Measurements from ENCODE around the gene SSUH2.

GRCh38 chr3:8647137-8647985, 2.8 kb upstream of the SSUH2 start:
- no peak for TF ChIP-seq POLR2A (conservative IDR thresholded peaks at IDR 0.05)
- TF ChIP-seq SRSF3 (IDR thresholded peaks at IDR 0.05; ENCODE audit: insufficient read depth, low read length), result no peak
- no peak for TF ChIP-seq CTCF (IDR thresholded peaks at IDR 0.05 in 2 of 3, conservative IDR thresholded peaks at IDR 0.05 in 1 of 3; ENCODE audit: insufficient read depth in 2 of 3, low read depth in 1 of 3, low read length in 3 of 3)
- no peak for TF ChIP-seq RAD21 (CRISPR knock-in tag; conservative IDR thresholded peaks at IDR 0.05 in 1 of 2, IDR thresholded peaks at IDR 0.05 in 1 of 2)
- no peak for TF ChIP-seq HNRNPUL1 (IDR thresholded peaks at IDR 0.05; ENCODE audit: low read length)
- TF ChIP-seq CHD4 (IDR thresholded peaks at IDR 0.05; ENCODE audit: insufficient read depth, insufficient replicate concordance, low read depth, low read length, poor library complexity, severe bottlenecking), result no peak
- no peak for TF ChIP-seq MYBL2 (IDR thresholded peaks at IDR 0.05; ENCODE audit: low read depth)
- TF ChIP-seq MYBL2 (CRISPR knock-in tag; IDR thresholded peaks at IDR 0.05; ENCODE audit: borderline replicate concordance), result no peak
- no peak for TF ChIP-seq HDAC8 (tag; IDR thresholded peaks at IDR 0.05)
- no peak for TF ChIP-seq TEAD4 (IDR thresholded peaks at IDR 0.05; ENCODE audit: low read length)
- TF ChIP-seq TEAD4 (CRISPR knock-in tag; IDR thresholded peaks at IDR 0.05; ENCODE audit: borderline replicate concordance), result no peak
- no peak for TF ChIP-seq SMARCE1 (IDR thresholded peaks at IDR 0.05)
- TF ChIP-seq ZZZ3 (IDR thresholded peaks at IDR 0.05), result no peak
- TF ChIP-seq JUN (IDR thresholded peaks at IDR 0.05; ENCODE audit: borderline replicate concordance, low read depth, low read length), result no peak
- no peak for TF ChIP-seq JUN (CRISPR knock-in tag; IDR thresholded peaks at IDR 0.05; ENCODE audit: borderline replicate concordance)
- no peak for TF ChIP-seq ZNF583 (CRISPR knock-in tag; IDR thresholded peaks at IDR 0.05)
- TF ChIP-seq AFF4 (CRISPR knock-in tag; IDR thresholded peaks at IDR 0.05), result no peak

Measured in K562 (cell line).